ENCODE results near the gene EIF3L.

The EIF3L gene

GRCh38 chr22:37806409-37807333 lies 42.5 kb upstream of the EIF3L start:
- H3K79me2 ChIP-seq (ENCODE audit: insufficient read depth, low read length), result peaks cover 48% of the 10 kb centered on the region
- H3K4me3 ChIP-seq (ENCODE audit: low read depth in 1 of 2, low read length in 2 of 2), result peak overlapping the region; percentile 73 to 78; a peak in 3 of 4 replicates
- no peaks in the 10 kb centered on the region for H3K9me3 ChIP-seq (ENCODE audit: insufficient read depth, low read length, severe bottlenecking)
- H2AFZ ChIP-seq (ENCODE audit: low read depth, low read length), result no peak overlapping the region
- H3K4me2 ChIP-seq (ENCODE audit: insufficient read depth, low read length), result peak overlapping the region; percentile 79
- peak; percentile 67 for DNase-seq
- ATAC-seq (ENCODE audit: insufficient read depth, low read depth), result 0 out of 3 replicates have a peak, but pooled peaks have one; percentile 10
- H4K20me1 ChIP-seq (ENCODE audit: insufficient read depth, low read length), result 0 out of 2 replicates have a peak, but pooled peaks cover 3% of the 10 kb centered on the region
- H3K9ac ChIP-seq (ENCODE audit: low read depth, low read length), result peak overlapping the region; percentile 78
- H3K4me1 ChIP-seq (ENCODE audit: insufficient read depth, low read length), result peaks cover 69% of the 10 kb centered on the region
- no peak for TF ChIP-seq CTCF (IDR thresholded peaks at IDR 0.05; ENCODE audit: borderline replicate concordance, extremely low read depth, low read length, poor library complexity, severe bottlenecking)
- no peak for TF ChIP-seq EZH2 (IDR thresholded peaks at IDR 0.05; ENCODE audit: borderline replicate concordance, low read depth, low read length, severe bottlenecking)
- H3K27ac ChIP-seq (ENCODE audit: low read length), result peak overlapping the region; percentile 89
- H3K27me3 ChIP-seq (ENCODE audit: insufficient read depth, low read length, poor library complexity), result peaks cover 11% of the 10 kb centered on the region
- H3K36me3 ChIP-seq (ENCODE audit: insufficient read depth, low read length), result peaks cover 9% of the 10 kb centered on the region; the same call in 1 of the 2 replicates

GRCh38 chr22:37807410-37808293 lies 41.6 kb upstream of the EIF3L start, which contains the start of gene GCAT:
GCAT (plus strand) TSS chr22:37807934; CDS start chr22:37807968, 34 bp downstream.
- Histone ChIP-seq H3K79me2 (ENCODE audit: insufficient read depth, low read length) (peaks cover 48% of the 10 kb centered on the region), H3K4me3 (ENCODE audit: low read depth in 1 of 2, low read length in 2 of 2) (peak within 1 kb of the TSS; percentile 73 to 78; a peak in 3 of 4 replicates), H3K4me1 (ENCODE audit: insufficient read depth, low read length) (peaks cover 60% of the 10 kb centered on the region), H3K27ac (ENCODE audit: low read length) (peak within 1 kb of the TSS; percentile 89), H3K27me3 (ENCODE audit: insufficient read depth, low read length, poor library complexity) (peaks cover 2% of the 10 kb centered on the region), H3K4me2 (ENCODE audit: insufficient read depth, low read length) (peak within 1 kb of the TSS; percentile 79), H3K9ac (ENCODE audit: low read depth, low read length) (peak within 1 kb of the TSS; percentile 78), H4K20me1 (ENCODE audit: insufficient read depth, low read length) (0 out of 2 replicates have a peak, but pooled peaks cover 3% of the 10 kb centered on the region), H2AFZ (ENCODE audit: low read depth, low read length) (peak within 1 kb of the TSS; percentile 82), H3K9me3 (ENCODE audit: insufficient read depth, low read length, severe bottlenecking) (no peaks in the 10 kb centered on the region), H3K36me3 (ENCODE audit: insufficient read depth, low read length) (peaks cover 12% of the 10 kb centered on the region)
- ATAC-seq (ENCODE audit: insufficient read depth, low read depth) (peak; percentile 86), DNase-seq (peak; percentile 98)
- TF ChIP-seq CTCF (IDR thresholded peaks at IDR 0.05; ENCODE audit: borderline replicate concordance, extremely low read depth, low read length, poor library complexity, severe bottlenecking), result no peak
- no peak for TF ChIP-seq EZH2 (IDR thresholded peaks at IDR 0.05; ENCODE audit: borderline replicate concordance, low read depth, low read length, severe bottlenecking)

DNA sequence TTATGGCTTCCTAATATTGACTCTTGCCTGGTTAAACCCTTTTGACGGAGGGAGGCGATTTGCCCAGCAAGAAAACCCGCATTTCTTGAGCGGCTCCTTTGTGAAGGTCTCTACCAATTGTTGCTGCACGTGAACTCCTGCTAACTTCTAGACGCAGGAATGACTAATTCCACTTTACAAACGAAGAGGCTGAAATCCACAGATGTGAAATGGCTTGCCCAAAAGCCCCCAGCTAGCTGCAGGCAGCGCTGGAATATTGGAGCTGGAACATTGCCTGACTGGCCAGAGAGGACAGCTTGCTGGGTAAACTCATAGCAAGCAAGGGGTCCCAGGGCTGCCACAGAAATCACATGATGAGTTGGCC lies 40.9 kb upstream of the EIF3L start:
- H3K27me3 ChIP-seq (ENCODE audit: insufficient read depth, low read length, poor library complexity), result no peaks in the 10 kb centered on the region
- H3K9me3 ChIP-seq (ENCODE audit: insufficient read depth, low read length, severe bottlenecking), result no peaks in the 10 kb centered on the region
- peaks cover 3% of the 10 kb centered on the region; the same call in 1 of the 2 replicates for H4K20me1 ChIP-seq (ENCODE audit: insufficient read depth, low read length)
- peaks cover 54% of the 10 kb centered on the region for H3K4me1 ChIP-seq (ENCODE audit: insufficient read depth, low read length)
- H3K79me2 ChIP-seq (ENCODE audit: insufficient read depth, low read length), result peaks cover 48% of the 10 kb centered on the region
- peak overlapping the region; percentile 76 for H3K27ac ChIP-seq (ENCODE audit: low read length)
- DNase-seq, result peak; percentile 19
- peak overlapping the region; percentile 78 for H3K9ac ChIP-seq (ENCODE audit: low read depth, low read length)
- ATAC-seq (ENCODE audit: insufficient read depth, low read depth), result no peak
- H2AFZ ChIP-seq (ENCODE audit: low read depth, low read length), result peak overlapping the region; percentile 82
- H3K4me3 ChIP-seq (ENCODE audit: low read depth in 1 of 2, low read length in 2 of 2), result peak overlapping the region; percentile 30 to 78; a peak in 3 of 4 replicates
- peak overlapping the region; percentile 79 for H3K4me2 ChIP-seq (ENCODE audit: insufficient read depth, low read length)
- peaks cover 16% of the 10 kb centered on the region for H3K36me3 ChIP-seq (ENCODE audit: insufficient read depth, low read length)
- TF ChIP-seq CTCF (IDR thresholded peaks at IDR 0.05; ENCODE audit: borderline replicate concordance, extremely low read depth, low read length, poor library complexity, severe bottlenecking) (no peak), EZH2 (IDR thresholded peaks at IDR 0.05; ENCODE audit: borderline replicate concordance, low read depth, low read length, severe bottlenecking) (no peak)

Data from DND-41 (cell line).